CD4-positive, alpha-beta T cell (primary cell): ENCODE results near the gene GPRC5D. TPM values are rescaled to one million over a fixed set of nuclear protein-coding genes. Genes with fewer than 3 reads are reported as not detected.

Experiments used
- ATAC-seq: fragments of 200-7000 bp; cut with Tn5 transposase; one replicate; pipeline ENCODE4 v1.10.0; 2022; ENCODE audit warnings: mild to moderate bottlenecking; ENCODE audit not compliant: poor library complexity
- CTCF ChIA-PET: fragments of 350-600 bp; sonication (Branson Sonifier 250); formaldehyde crosslinking; loops from one replicate; lab custom pipeline; 2021; ENCODE audit warnings: antibody characterized with exemption, inconsistent platforms; lab: Charles Lee
- POLR2A ChIA-PET: fragments of 350-600 bp; sonication (Branson Sonifier 250); formaldehyde crosslinking; loops from one replicate; lab custom pipeline; 2021; ENCODE audit warnings: antibody characterized with exemption, inconsistent platforms; lab: Charles Lee
- DNase-seq, 14 experiments: peaks; one replicate each; pipeline ENCODE4 v3.0.0-alpha.2; 2013 to 2020; ENCODE audit warnings: mixed read lengths in 2 of 14
- H3K27ac ChIP-seq, 2 donors: one replicate each; pipeline versions ENCODE4 v1.5.1 to v1.7.0; 2013; ENCODE audit warnings: low read length in 2 of 2, low read depth in 1 of 2, mild to moderate bottlenecking in 1 of 2
- H3K27me3 ChIP-seq, 2 experiments: 1 replicate in 1 of 2; 2 replicates in 1 of 2; pipeline versions ENCODE4 v1.6.1 to v1.7.0; 2013; ENCODE audit warnings: low read length in 2 of 2, control low read depth in 1 of 2, mild to moderate bottlenecking in 1 of 2, moderate library complexity in 1 of 2; ENCODE audit not compliant: insufficient read depth in 2 of 2, control insufficient read depth in 1 of 2
- H3K36me3 ChIP-seq: one replicate; pipeline ENCODE4 v1.6.1; 2013; ENCODE audit warnings: low read length, control low read depth; ENCODE audit not compliant: insufficient read depth
- H3K4me1 ChIP-seq: one replicate; pipeline ENCODE4 v1.6.1; 2013; ENCODE audit warnings: low read length, control low read depth; ENCODE audit not compliant: insufficient read depth
- H3K4me3 ChIP-seq: one replicate; pipeline ENCODE4 v1.5.1; 2013; ENCODE audit warnings: mild to moderate bottlenecking, low read length, moderate library complexity
- H3K9me3 ChIP-seq, 2 experiments: 1 replicate in 1 of 2; 2 replicates in 1 of 2; pipeline versions ENCODE4 v1.6.1 to v1.7.0; 2013; ENCODE audit warnings: low read length in 2 of 2, mild to moderate bottlenecking in 2 of 2, control low read depth in 1 of 2, moderate library complexity in 1 of 2; ENCODE audit not compliant: control insufficient read depth in 1 of 2, insufficient read depth in 1 of 2
- H3K27ac Mint-ChIP-seq: one replicate; pipeline ENCODE4 v1.8.0; 2020; ENCODE audit warnings: mixed read lengths
- H3K27me3 Mint-ChIP-seq: one replicate; pipeline ENCODE4 v1.8.0; 2021; ENCODE audit warnings: mixed read lengths
- H3K36me3 Mint-ChIP-seq: one replicate; pipeline ENCODE4 v1.8.0; 2021; ENCODE audit warnings: low read depth, mixed read lengths
- H3K4me1 Mint-ChIP-seq: one replicate; pipeline ENCODE4 v1.8.0; 2021; ENCODE audit warnings: low read depth, mixed read lengths
- H3K4me3 Mint-ChIP-seq: one replicate; pipeline ENCODE4 v1.8.0; 2020; ENCODE audit warnings: mild to moderate bottlenecking, mixed read lengths
- H3K9me3 Mint-ChIP-seq: one replicate; pipeline ENCODE4 v1.8.0; 2020; ENCODE audit warnings: mixed read lengths
- intact Hi-C, 2 experiments: fragments of 100-400 bp; cut with DNase I in 1 of 2; cut with micrococcal nuclease in 1 of 2; formaldehyde crosslinking; loops; one replicate each; pipeline versions ENCODE4 v1.15.1 to v1.9.0; 2023 to 2025; cut with DNase I, micrococcal nuclease
- total RNA-seq, 174 experiments: library from RNA in 2 of 174; stranded (reverse) in 2 of 174; gene quantifications; one replicate each; pipeline ENCODE4 v1.2.3 and lab custom pipeline; 2021 to 2026
- TF ChIP-seq, protein P1 (sequence below): fragments of 200-600 bp; IDR thresholded peaks from one replicate; pipeline ENCODE4 v1.8.0; 2022; ENCODE audit warnings: antibody characterized with exemption, mild to moderate bottlenecking

Gene GPRC5D
- total RNA-seq, 2 experiments from 2014 or later = not detected

DNA sequence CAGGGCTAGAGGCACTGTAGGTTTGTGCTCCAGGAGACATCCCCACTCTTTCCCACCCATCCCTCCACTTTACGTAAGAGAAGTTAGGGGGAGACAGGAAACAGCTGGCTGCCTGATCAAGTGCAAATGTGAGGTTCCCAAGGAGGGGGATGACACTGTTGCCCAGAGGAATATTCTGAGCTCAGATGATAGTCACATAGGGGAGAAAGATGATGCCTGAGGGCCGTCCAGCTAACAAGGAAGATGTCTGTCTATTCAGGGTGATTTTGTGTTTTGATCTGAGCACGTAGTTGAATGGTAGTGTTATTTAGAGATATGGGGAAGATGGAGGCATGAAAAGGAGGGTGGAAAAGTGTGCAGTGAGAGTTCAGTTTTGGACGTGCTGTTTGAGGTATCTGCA lies 13.9 kb upstream of the GPRC5D start:
- H3K4me1 ChIP-seq = no peaks in the 10 kb centered on the region
- Mint-ChIP-seq H3K27me3 (no peaks in the 10 kb centered on the region), H3K4me1 (no peaks in the 10 kb centered on the region), H3K4me3 (no peak overlapping the region), H3K27ac (no peak overlapping the region), H3K9me3 (no peaks in the 10 kb centered on the region), H3K36me3 (peaks cover 16% of the 10 kb centered on the region)
- CTCF ChIA-PET = no interaction called here
- POLR2A ChIA-PET = no interaction called here
- no peaks in the 10 kb centered on the region for H3K27me3 ChIP-seq
- H3K27ac ChIP-seq = no peak overlapping the region
- DNase-seq (no peak), ATAC-seq (no peak)
- H3K9me3 ChIP-seq = no peaks in the 10 kb centered on the region
- no peak overlapping the region for H3K4me3 ChIP-seq
- intact Hi-C loops = no loop called here
- TF ChIP-seq, protein P1, sequence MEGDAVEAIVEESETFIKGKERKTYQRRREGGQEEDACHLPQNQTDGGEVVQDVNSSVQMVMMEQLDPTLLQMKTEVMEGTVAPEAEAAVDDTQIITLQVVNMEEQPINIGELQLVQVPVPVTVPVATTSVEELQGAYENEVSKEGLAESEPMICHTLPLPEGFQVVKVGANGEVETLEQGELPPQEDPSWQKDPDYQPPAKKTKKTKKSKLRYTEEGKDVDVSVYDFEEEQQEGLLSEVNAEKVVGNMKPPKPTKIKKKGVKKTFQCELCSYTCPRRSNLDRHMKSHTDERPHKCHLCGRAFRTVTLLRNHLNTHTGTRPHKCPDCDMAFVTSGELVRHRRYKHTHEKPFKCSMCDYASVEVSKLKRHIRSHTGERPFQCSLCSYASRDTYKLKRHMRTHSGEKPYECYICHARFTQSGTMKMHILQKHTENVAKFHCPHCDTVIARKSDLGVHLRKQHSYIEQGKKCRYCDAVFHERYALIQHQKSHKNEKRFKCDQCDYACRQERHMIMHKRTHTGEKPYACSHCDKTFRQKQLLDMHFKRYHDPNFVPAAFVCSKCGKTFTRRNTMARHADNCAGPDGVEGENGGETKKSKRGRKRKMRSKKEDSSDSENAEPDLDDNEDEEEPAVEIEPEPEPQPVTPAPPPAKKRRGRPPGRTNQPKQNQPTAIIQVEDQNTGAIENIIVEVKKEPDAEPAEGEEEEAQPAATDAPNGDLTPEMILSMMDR = no peak
- H3K36me3 ChIP-seq = no peaks in the 10 kb centered on the region

DNA sequence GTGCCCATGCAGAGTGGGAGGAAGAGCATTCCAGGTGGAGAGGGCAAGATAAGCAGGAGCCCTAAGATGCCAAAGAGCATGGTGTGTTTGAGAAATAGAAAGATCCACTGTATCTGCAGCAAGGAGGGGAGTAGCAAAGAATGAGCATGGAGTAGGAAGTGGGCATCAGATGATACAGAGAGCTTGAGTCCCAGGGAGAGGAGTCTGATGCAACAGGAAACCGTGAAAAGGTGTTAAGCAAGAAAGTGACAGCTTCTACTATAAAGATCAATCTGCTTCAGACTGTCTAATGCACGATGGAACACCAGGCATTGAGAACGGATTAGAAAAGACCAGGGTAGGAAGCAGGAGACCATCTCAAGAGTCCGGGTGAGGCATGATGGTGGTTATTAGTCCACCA lies 12.3 kb upstream of the GPRC5D start:
- H3K27me3 ChIP-seq = no peaks in the 10 kb centered on the region
- H3K27me3 Mint-ChIP-seq = no peaks in the 10 kb centered on the region
- no peaks in the 10 kb centered on the region for H3K4me1 ChIP-seq
- H3K4me3 ChIP-seq = no peak overlapping the region
- intact Hi-C loops = no loop called here
- POLR2A ChIA-PET = no interaction called here
- no peaks in the 10 kb centered on the region for H3K9me3 ChIP-seq
- no peak overlapping the region for H3K27ac ChIP-seq
- H3K9me3 Mint-ChIP-seq = no peaks in the 10 kb centered on the region
- no peak overlapping the region for H3K4me3 Mint-ChIP-seq
- CTCF ChIA-PET = no interaction called here
- no peak overlapping the region for H3K27ac Mint-ChIP-seq
- TF ChIP-seq, protein P1 = no peak
- H3K36me3 Mint-ChIP-seq = peaks cover 11% of the 10 kb centered on the region
- H3K36me3 ChIP-seq = no peaks in the 10 kb centered on the region
- ATAC-seq (no peak), DNase-seq (no peak)
- no peaks in the 10 kb centered on the region for H3K4me1 Mint-ChIP-seq

GRCh38 chr12:12960639-12961209 lies 8.8 kb upstream of the GPRC5D start:
- no peak for ATAC-seq
- Mint-ChIP-seq H3K4me3 (no peak overlapping the region), H3K36me3 (no peaks in the 10 kb centered on the region), H3K9me3 (no peaks in the 10 kb centered on the region), H3K27me3 (no peaks in the 10 kb centered on the region), H3K27ac (no peak overlapping the region), H3K4me1 (no peaks in the 10 kb centered on the region)
- CTCF ChIA-PET = no interaction called here
- Histone ChIP-seq H3K36me3 (no peaks in the 10 kb centered on the region), H3K4me1 (no peaks in the 10 kb centered on the region), H3K4me3 (no peak overlapping the region), H3K9me3 (no peaks in the 10 kb centered on the region), H3K27me3 (no peaks in the 10 kb centered on the region), H3K27ac (no peak overlapping the region)
- TF ChIP-seq, protein P1 = no peak
- DNase-seq = no peak
- POLR2A ChIA-PET = no interaction called here
- intact Hi-C loops = no loop called here
